Measurements from ENCODE around the gene ZDHHC8.

The ZDHHC8 gene

DNA sequence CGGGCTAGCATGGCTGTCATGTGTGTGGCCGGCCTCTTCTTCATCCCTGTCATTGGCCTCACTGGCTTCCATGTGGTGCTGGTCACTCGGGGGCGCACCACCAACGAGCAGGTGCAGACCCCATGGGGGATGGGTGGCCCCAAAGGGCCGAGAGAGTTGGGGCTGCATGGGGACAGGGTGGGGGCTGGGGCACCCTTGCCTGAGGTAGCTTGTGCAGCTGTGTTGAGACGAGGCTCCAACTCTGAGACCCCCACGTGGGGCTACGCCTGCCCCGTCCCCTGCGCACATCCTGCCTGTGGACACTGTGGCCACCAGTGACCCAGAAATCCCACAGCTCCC lies 8.5 kb downstream of the ZDHHC8 start:
- Histone ChIP-seq H3K27me3 (ENCODE audit: control insufficient read depth, insufficient read depth, low read length) (no peaks in the 10 kb centered on the region), H3K36me3 (ENCODE audit: control insufficient read depth, insufficient read depth, low read length) (peaks cover 8% of the 10 kb centered on the region), H3K9ac (ENCODE audit: low read length) (no peak overlapping the region), H3K27ac (ENCODE audit: low read depth, low read length) (no peak overlapping the region), H3K4me1 (ENCODE audit: control insufficient read depth, insufficient read depth, low read length) (peaks cover 10% of the 10 kb centered on the region), H3K4me3 (ENCODE audit: low read length) (no peak overlapping the region)

DNA sequence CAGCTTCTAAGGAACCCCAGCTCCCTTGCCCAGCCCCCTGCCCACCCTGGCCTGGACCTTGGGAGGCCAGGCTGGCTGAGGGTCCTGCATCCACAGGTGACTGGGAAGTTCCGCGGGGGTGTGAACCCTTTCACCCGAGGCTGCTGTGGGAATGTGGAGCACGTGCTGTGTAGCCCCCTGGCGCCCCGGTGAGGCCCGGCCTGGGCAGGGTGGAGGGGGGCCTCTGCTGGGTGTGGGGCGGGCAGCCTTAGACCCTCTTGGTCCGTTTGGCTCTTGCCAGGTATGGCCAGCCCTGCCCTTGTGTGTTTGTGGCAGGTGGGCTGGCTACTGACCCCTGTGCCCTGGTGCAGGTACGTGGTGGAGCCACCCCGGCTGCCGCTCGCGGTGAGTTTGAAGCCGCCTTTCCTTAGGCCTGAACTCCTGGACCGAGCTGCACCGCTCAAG lies 8.9 kb downstream of the ZDHHC8 start:
- Histone ChIP-seq H3K4me3 (ENCODE audit: low read length) (no peak overlapping the region), H3K4me1 (ENCODE audit: control insufficient read depth, insufficient read depth, low read length) (peaks cover 10% of the 10 kb centered on the region), H3K36me3 (ENCODE audit: control insufficient read depth, insufficient read depth, low read length) (peaks cover 8% of the 10 kb centered on the region), H3K27ac (ENCODE audit: low read depth, low read length) (no peak overlapping the region), H3K9ac (ENCODE audit: low read length) (no peak overlapping the region), H3K27me3 (ENCODE audit: control insufficient read depth, insufficient read depth, low read length) (no peaks in the 10 kb centered on the region)

DNA sequence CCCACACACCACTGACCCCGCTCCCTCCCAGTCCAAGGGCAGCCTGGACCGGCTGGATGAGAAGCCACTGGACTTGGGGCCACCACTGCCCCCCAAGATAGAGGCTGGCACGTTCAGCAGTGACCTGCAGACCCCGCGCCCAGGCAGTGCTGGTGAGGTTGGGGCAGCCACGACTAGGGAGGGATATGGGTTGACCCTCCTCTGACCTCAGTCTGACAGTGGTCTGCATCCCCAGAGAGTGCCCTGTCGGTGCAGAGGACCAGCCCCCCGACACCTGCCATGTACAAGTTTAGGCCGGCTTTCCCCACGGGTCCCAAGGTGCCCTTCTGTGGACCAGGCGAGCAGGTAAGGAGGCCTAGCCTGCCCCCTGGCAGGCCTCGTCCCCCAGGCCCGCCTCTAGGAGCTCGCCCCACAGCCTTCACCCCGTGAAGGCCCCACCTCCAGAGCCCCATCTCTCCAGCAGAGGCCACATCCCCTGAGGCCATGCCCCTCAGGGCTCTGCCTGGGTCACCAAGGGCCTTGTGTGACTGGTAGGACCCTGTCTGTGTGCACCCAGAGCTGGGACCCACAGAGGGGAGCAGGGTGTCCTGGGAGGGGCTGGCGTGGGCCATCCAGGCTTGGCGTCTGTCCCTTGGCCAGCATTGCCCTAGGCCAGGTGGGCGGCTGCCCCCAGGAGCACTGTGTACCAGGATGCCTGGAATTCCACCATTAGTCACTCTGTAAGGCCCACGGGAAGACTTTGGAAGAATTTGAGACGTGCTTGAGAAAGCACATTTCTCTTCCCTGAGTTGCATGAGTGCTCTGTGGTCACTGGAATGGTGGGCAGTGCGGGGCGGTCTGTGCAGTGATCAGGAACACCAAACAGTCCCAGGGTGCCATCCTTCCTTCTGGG lies 9.8 kb downstream of the ZDHHC8 start:
- H3K27ac ChIP-seq (ENCODE audit: low read depth, low read length), result no peak overlapping the region
- peaks cover 8% of the 10 kb centered on the region for H3K36me3 ChIP-seq (ENCODE audit: control insufficient read depth, insufficient read depth, low read length)
- H3K27me3 ChIP-seq (ENCODE audit: control insufficient read depth, insufficient read depth, low read length), result no peaks in the 10 kb centered on the region
- H3K9ac ChIP-seq (ENCODE audit: low read length), result no peak overlapping the region
- no peak overlapping the region for H3K4me3 ChIP-seq (ENCODE audit: low read length)
- peaks cover 10% of the 10 kb centered on the region for H3K4me1 ChIP-seq (ENCODE audit: control insufficient read depth, insufficient read depth, low read length)

DNA sequence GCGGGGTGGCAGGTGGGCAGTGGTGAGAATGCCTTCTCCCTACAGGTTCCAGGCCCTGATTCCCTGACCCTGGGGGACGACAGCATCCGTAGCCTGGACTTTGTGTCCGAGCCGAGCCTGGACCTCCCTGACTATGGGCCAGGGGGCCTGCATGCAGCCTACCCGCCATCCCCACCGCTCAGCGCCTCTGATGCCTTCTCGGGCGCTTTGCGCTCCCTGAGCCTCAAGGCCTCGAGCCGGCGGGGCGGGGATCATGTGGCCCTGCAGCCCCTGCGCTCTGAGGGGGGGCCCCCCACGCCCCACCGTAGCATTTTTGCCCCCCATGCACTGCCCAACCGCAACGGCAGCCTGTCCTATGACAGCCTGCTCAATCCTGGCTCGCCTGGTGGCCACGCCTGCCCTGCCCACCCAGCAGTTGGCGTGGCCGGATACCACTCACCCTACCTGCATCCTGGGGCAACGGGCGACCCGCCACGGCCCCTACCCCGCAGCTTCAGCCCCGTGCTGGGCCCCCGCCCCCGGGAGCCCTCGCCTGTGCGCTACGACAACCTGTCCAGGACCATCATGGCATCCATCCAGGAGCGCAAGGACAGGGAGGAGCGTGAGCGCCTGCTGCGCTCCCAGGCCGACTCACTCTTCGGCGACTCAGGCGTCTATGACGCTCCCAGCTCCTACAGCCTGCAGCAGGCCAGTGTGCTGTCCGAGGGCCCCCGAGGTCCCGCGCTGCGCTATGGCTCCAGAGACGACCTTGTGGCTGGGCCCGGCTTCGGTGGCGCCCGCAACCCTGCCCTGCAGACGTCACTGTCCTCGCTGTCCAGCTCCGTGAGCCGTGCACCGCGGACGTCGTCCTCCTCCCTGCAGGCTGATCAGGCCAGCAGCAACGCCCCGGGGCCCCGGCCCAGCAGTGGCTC lies 11.4 kb downstream of the ZDHHC8 start:
- H3K27me3 ChIP-seq (ENCODE audit: control insufficient read depth, insufficient read depth, low read length), result no peaks in the 10 kb centered on the region
- no peak overlapping the region for H3K4me3 ChIP-seq (ENCODE audit: low read length)
- H3K9ac ChIP-seq (ENCODE audit: low read length), result no peak overlapping the region
- H3K36me3 ChIP-seq (ENCODE audit: control insufficient read depth, insufficient read depth, low read length), result peaks cover 8% of the 10 kb centered on the region
- no peaks in the 10 kb centered on the region for H3K4me1 ChIP-seq (ENCODE audit: control insufficient read depth, insufficient read depth, low read length)
- H3K27ac ChIP-seq (ENCODE audit: low read depth, low read length), result no peak overlapping the region

DNA sequence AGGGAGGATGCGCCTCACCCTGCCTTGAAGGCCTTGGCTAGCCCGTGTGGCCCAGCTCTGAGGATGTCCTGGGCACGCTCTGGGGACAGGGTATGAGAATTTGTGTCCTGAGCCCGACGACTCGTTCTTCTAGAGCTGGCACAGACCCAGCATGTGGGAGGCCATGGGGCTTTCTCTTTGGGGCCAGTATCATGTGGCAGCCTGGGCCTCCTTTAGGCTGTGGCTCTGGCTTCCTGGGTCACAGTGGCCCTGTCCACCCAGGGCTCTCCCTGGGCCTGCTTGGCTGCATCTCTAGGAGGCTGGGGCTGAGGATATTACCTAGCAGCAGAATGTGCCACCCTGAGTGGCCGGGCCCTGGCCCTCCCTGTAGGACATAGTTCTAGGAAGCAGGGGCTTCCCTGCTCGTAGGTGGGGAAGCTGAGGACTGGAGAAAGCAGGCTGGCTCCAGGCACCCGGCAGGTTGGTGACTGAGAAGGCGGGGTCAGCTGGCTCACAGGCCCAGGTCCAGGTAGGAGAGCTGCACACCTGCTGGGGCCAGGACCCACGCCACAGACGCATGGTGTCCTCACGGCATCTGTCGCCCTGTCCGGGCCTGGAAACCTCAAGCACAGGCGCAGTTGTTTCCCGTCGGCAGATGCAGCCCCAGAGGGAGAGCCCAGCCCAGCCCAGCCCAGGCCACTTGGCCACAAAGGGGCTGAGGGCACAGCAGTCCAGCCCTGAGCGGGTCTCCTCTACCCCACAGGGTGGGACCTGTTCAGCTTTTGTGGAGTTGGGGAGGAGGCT lies 12.5 kb downstream of the ZDHHC8 start:
- Histone ChIP-seq H3K27me3 (ENCODE audit: control insufficient read depth, insufficient read depth, low read length) (no peaks in the 10 kb centered on the region), H3K27ac (ENCODE audit: low read depth, low read length) (no peak overlapping the region), H3K9ac (ENCODE audit: low read length) (no peak overlapping the region), H3K36me3 (ENCODE audit: control insufficient read depth, insufficient read depth, low read length) (peaks cover 8% of the 10 kb centered on the region), H3K4me3 (ENCODE audit: low read length) (no peak overlapping the region), H3K4me1 (ENCODE audit: control insufficient read depth, insufficient read depth, low read length) (no peaks in the 10 kb centered on the region)

DNA sequence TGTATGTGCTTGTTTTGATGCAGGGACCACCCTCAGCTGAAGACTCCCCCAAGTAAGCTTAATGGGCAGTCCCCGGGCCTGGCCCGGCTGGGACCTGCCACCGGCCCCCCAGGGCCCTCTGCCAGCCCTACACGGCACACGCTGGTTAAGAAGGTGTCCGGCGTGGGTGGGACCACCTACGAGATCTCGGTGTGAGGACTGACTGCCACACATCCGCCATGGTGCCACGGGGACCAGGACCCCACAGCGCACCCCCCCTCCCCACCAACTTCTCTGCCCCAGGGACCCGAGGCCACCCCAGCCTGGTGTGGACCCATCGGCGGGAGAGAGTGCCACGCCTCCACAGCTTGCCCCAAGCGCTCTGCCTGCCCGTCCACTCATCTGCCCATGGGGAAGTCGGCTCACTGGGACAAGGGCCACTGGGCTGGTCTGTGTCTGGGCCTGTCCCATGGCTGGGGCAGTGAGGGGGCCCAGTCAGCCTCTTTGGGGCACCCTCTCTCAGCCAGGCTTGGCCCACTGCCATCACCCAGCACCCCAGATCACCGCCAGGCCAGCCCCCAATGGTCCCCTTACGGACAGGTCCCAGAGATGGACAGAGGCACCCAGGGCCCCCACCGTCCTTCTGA lies 13.7 kb downstream of the ZDHHC8 start:
- H3K4me1 ChIP-seq (ENCODE audit: control insufficient read depth, insufficient read depth, low read length), result no peaks in the 10 kb centered on the region
- H3K36me3 ChIP-seq (ENCODE audit: control insufficient read depth, insufficient read depth, low read length), result peaks cover 4% of the 10 kb centered on the region
- H3K9ac ChIP-seq (ENCODE audit: low read length), result no peak overlapping the region
- no peak overlapping the region for H3K4me3 ChIP-seq (ENCODE audit: low read length)
- no peaks in the 10 kb centered on the region for H3K27me3 ChIP-seq (ENCODE audit: control insufficient read depth, insufficient read depth, low read length)
- H3K27ac ChIP-seq (ENCODE audit: low read depth, low read length), result no peak overlapping the region

DNA sequence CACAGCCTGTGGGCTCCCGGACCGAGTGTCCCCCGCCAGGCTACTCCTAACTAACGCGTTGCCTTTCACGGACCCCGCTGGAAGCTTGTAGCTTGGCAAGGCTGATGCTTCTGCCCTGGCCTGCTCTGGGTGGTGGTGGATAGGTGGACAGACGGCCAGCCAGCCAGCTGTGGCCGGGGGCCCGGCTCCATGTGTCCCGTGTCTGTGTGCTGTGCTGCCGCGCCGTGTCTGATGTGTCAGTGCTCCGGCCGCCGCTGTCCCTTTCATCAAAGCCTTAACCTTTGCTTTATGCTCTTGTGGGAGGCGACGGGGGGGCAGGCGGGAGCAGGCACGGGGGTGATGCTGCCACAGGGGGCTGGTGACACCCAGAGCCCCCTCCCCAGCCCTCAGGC lies 14.2 kb downstream of the ZDHHC8 start:
- Histone ChIP-seq H3K27me3 (ENCODE audit: control insufficient read depth, insufficient read depth, low read length) (no peaks in the 10 kb centered on the region), H3K36me3 (ENCODE audit: control insufficient read depth, insufficient read depth, low read length) (peaks cover 4% of the 10 kb centered on the region), H3K9ac (ENCODE audit: low read length) (no peak overlapping the region), H3K4me3 (ENCODE audit: low read length) (no peak overlapping the region), H3K4me1 (ENCODE audit: control insufficient read depth, insufficient read depth, low read length) (no peaks in the 10 kb centered on the region), H3K27ac (ENCODE audit: low read depth, low read length) (no peak overlapping the region)

DNA sequence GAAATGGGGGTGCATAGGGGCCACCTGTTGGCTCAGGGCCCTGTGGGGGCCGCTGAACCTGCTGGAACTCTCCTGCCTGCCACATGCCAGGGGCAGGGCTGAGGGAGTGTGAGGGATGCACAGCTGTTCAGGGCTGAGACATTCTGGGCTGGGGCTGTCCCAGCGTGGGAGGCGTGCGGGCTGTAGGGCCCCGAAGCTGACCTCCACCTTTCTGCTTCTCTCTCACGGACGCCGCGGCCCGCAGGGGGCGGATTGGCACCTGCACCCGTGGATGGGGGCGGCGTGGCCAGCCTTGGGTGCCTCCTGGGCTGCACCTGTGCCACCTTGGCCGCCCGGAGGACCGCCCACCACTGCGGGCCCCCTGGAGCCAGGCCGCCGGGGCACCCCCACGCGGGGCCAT lies 15.2 kb downstream of the ZDHHC8 start:
- no peaks in the 10 kb centered on the region for H3K27me3 ChIP-seq (ENCODE audit: control insufficient read depth, insufficient read depth, low read length)
- H3K27ac ChIP-seq (ENCODE audit: low read depth, low read length), result no peak overlapping the region
- no peak overlapping the region for H3K4me3 ChIP-seq (ENCODE audit: low read length)
- peaks cover 4% of the 10 kb centered on the region for H3K36me3 ChIP-seq (ENCODE audit: control insufficient read depth, insufficient read depth, low read length)
- no peaks in the 10 kb centered on the region for H3K4me1 ChIP-seq (ENCODE audit: control insufficient read depth, insufficient read depth, low read length)
- no peak overlapping the region for H3K9ac ChIP-seq (ENCODE audit: low read length)

DNA sequence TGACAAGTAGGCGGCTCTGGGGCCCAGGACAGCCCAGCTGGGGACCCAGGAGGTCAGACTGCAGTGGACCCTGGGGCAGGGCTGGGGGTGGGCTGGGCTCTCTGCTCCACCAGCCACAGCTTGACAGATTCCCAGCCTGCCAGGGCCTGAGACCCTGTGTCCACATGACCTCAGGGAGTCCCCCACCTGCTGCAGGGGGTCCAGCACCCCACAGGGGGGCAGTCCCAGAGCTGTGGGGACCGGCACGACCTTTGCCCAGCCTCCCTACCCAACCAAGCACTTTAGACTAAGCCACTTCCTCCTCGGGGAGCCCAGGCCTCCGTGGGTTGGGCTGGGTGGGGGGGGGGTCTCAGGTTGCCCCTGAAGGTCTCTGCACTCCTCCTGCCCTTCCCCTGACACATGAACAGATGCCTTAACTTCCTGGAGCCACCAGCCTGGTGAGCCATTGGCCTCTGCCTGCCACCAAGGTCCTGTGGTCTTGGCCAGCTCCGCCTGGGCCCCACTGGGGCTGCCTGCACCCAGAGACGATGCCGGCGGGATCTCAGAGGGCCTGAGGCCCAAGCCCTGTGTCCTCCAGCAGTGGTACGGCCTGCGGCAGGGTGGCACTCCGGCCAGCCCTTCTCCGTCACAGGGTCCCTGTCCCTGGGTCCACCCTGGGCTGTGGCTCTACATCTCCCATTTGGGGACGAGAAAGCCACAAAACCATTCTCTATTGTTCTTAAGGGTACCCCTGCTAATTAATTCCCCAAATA lies 15.8 kb downstream of the ZDHHC8 start:
- Histone ChIP-seq H3K4me3 (ENCODE audit: low read length) (no peak overlapping the region), H3K27me3 (ENCODE audit: control insufficient read depth, insufficient read depth, low read length) (no peaks in the 10 kb centered on the region), H3K9ac (ENCODE audit: low read length) (no peak overlapping the region), H3K27ac (ENCODE audit: low read depth, low read length) (no peak overlapping the region), H3K36me3 (ENCODE audit: control insufficient read depth, insufficient read depth, low read length) (peaks cover 2% of the 10 kb centered on the region), H3K4me1 (ENCODE audit: control insufficient read depth, insufficient read depth, low read length) (no peaks in the 10 kb centered on the region)

DNA sequence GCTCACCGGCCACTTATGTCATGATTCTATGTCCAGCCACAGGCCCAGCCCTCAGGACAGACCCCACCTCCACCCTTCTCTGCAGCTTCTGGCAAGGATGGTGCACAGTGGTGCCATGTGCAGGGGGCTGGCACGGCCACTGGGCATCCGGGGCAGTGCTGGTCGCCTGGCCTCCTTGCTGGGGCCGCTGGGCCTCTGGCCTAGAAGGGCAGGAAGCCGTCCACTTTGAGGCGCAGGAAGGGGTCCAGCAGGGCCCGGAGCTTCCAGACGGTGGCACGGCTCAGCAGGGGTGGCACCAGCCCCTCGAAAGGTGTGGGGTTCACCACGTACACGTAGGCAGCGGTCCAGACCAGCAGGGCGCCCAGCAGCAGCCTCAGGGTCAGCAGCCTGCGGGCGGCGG lies 16.8 kb downstream of the ZDHHC8 start:
- H3K4me1 ChIP-seq (ENCODE audit: control insufficient read depth, insufficient read depth, low read length), result no peaks in the 10 kb centered on the region
- no peak overlapping the region for H3K4me3 ChIP-seq (ENCODE audit: low read length)
- H3K27ac ChIP-seq (ENCODE audit: low read depth, low read length), result no peak overlapping the region
- no peak overlapping the region for H3K9ac ChIP-seq (ENCODE audit: low read length)
- H3K27me3 ChIP-seq (ENCODE audit: control insufficient read depth, insufficient read depth, low read length), result no peaks in the 10 kb centered on the region
- peaks cover 2% of the 10 kb centered on the region for H3K36me3 ChIP-seq (ENCODE audit: control insufficient read depth, insufficient read depth, low read length)
